Hepatocyte (in vitro differentiated cells): ENCODE measurements around the gene SULT1A2.

Source experiments
- EZH2 ChIP-seq: fragments of 200-600 bp; sonication (generic); IDR thresholded peaks from 2 replicates; pipeline ENCODE4 v1.6.1; 2016; ENCODE audit warnings: antibody characterized with exemption, mild to moderate bottlenecking, borderline replicate concordance
- EZH2phosphoT487 ChIP-seq: fragments of 200-600 bp; sonication (generic); IDR thresholded peaks from one replicate; pipeline ENCODE4 v1.6.1; 2018; ENCODE audit warnings: antibody characterized with exemption, mild to moderate bottlenecking, low read depth, moderate library complexity; ENCODE audit not compliant: unreplicated experiment, severe bottlenecking
- TF ChIP-seq, protein P1 (sequence below): fragments of 200-600 bp; sonication (generic); IDR thresholded peaks from 2 replicates; pipeline ENCODE4 v1.5.1; 2016; ENCODE audit warnings: antibody characterized with exemption, mild to moderate bottlenecking; ENCODE audit not compliant: poor library complexity

GRCh38 chr16:28574925-28575324 lies 21.9 kb downstream of the SULT1A2 start:
- TF ChIP-seq, protein P1, sequence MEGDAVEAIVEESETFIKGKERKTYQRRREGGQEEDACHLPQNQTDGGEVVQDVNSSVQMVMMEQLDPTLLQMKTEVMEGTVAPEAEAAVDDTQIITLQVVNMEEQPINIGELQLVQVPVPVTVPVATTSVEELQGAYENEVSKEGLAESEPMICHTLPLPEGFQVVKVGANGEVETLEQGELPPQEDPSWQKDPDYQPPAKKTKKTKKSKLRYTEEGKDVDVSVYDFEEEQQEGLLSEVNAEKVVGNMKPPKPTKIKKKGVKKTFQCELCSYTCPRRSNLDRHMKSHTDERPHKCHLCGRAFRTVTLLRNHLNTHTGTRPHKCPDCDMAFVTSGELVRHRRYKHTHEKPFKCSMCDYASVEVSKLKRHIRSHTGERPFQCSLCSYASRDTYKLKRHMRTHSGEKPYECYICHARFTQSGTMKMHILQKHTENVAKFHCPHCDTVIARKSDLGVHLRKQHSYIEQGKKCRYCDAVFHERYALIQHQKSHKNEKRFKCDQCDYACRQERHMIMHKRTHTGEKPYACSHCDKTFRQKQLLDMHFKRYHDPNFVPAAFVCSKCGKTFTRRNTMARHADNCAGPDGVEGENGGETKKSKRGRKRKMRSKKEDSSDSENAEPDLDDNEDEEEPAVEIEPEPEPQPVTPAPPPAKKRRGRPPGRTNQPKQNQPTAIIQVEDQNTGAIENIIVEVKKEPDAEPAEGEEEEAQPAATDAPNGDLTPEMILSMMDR: no peak
- TF ChIP-seq EZH2: no peak
- no peak for TF ChIP-seq EZH2phosphoT487
